ENCODE measurements around the gene CRMP1.

CRMP1 gene

DNA sequence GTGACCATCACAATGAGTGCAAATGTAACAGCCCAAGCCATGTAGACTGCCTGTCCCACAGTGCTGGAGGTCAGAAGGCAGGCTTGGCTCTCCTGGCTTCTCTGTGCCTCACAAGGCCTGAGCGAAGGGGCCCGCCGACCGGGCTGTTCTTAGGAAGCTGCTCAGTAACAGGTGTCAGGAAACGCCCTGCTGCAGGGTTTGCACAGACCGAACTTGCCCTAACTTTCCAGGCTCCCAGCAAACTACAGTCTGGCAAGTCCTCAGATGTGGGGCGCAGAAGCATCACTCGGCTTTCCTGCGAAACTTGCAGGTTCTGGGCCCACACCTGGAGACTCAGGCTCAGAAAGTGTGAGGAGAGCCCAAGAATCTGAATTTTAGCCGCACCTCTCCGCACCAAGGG is 87.6 kb downstream of the CRMP1 start:
- ChIA-PET CTCF (interaction anchor here (0.6 kb wide), 1 partner anchor 16 kb away, joined by 3 read pairs; no protein-coding TSS in a partner anchor), POLR2A (no interaction called here)
- no peak for DNase-seq (ENCODE audit: extremely low spot score)
- TF ChIP-seq FOXA1 (IDR thresholded peaks at IDR 0.05) (no peak), BHLHE40 (IDR thresholded peaks at IDR 0.05; ENCODE audit: borderline replicate concordance) (no peak), SP1 (IDR thresholded peaks at IDR 0.05) (no peak), SUZ12 (IDR thresholded peaks at IDR 0.05) (no peak), ZNF384 (IDR thresholded peaks at IDR 0.05) (no peak), ELF4 (IDR thresholded peaks at IDR 0.05) (no peak), NFRKB (IDR thresholded peaks at IDR 0.05) (no peak), L3MBTL2 (conservative IDR thresholded peaks at IDR 0.05) (no peak), TARDBP (IDR thresholded peaks at IDR 0.05) (no peak), LEF1 (IDR thresholded peaks at IDR 0.05; ENCODE audit: borderline replicate concordance) (no peak), HDGF (IDR thresholded peaks at IDR 0.05; ENCODE audit: borderline replicate concordance) (no peak), FOXM1 (IDR thresholded peaks at IDR 0.05; ENCODE audit: borderline replicate concordance) (no peak), CTBP1 (IDR thresholded peaks at IDR 0.05; ENCODE audit: borderline replicate concordance) (no peak), ARNT (IDR thresholded peaks at IDR 0.05) (no peak), FOXK2 (IDR thresholded peaks at IDR 0.05) (no peak)
- TF ChIP-seq, protein P1, sequence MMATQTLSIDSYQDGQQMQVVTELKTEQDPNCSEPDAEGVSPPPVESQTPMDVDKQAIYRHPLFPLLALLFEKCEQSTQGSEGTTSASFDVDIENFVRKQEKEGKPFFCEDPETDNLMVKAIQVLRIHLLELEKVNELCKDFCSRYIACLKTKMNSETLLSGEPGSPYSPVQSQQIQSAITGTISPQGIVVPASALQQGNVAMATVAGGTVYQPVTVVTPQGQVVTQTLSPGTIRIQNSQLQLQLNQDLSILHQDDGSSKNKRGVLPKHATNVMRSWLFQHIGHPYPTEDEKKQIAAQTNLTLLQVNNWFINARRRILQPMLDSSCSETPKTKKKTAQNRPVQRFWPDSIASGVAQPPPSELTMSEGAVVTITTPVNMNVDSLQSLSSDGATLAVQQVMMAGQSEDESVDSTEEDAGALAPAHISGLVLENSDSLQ (IDR thresholded peaks at IDR 0.05): no peak

DNA sequence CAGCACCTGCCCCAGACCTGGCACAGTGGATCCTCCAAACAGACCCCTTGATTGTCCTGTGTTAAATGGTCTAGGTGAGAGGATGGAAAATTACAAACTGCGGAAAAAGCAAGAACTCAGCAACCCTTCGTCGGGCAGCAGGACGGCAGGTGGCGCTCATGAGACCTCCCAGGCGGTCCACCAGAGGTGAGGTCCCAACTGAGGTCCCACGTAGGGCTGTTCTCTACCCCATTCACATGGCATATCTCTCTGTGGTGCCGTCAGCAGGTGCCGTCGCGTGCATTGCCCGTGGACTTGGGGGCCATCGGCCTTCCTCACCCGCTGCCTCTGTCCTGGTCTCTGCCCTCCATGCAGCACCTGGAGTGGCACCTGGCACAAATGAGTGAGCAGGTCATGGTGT is 88.2 kb downstream of the CRMP1 start:
- TF ChIP-seq FOXK2 (IDR thresholded peaks at IDR 0.05) (no peak), ARNT (IDR thresholded peaks at IDR 0.05) (no peak)
- ChIA-PET POLR2A (no interaction called here), CTCF (no interaction called here)
- DNase-seq (ENCODE audit: extremely low spot score): peak; percentile 38

DNA sequence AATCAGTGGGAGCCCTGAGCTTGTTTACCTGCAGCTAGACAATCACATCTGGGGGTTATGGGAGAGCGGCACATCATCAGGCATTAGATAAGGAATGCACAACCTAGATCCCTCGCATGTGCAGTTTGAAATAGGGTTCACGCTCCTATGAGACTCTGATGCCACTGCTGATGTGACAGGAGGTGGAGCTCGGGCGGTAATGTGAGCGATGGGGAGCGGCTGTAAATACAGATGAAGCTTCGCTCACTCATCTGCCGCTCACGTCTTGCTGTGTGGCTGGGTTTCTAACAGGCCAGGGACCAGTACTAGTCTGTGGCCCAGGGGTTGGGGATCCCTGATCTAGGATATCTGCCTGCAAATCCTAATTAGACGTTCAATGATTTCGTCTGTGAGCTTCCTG is 90.3 kb downstream of the CRMP1 start:
- POLR2A ChIA-PET: no interaction called here
- DNase-seq (ENCODE audit: extremely low spot score): no peak
- CTCF ChIA-PET: no interaction called here
- TF ChIP-seq CTBP1 (IDR thresholded peaks at IDR 0.05; ENCODE audit: borderline replicate concordance): no peak
- no peak for TF ChIP-seq HDGF (IDR thresholded peaks at IDR 0.05; ENCODE audit: borderline replicate concordance)
- no peak for TF ChIP-seq ZNF384 (IDR thresholded peaks at IDR 0.05)
- TF ChIP-seq FOXM1 (IDR thresholded peaks at IDR 0.05; ENCODE audit: borderline replicate concordance): no peak
- TF ChIP-seq ELF4 (IDR thresholded peaks at IDR 0.05): no peak
- TF ChIP-seq SP1 (IDR thresholded peaks at IDR 0.05): no peak
- no peak for TF ChIP-seq L3MBTL2 (conservative IDR thresholded peaks at IDR 0.05)
- no peak for TF ChIP-seq NFRKB (IDR thresholded peaks at IDR 0.05)
- TF ChIP-seq, protein P1 (IDR thresholded peaks at IDR 0.05): no peak
- TF ChIP-seq ARNT (IDR thresholded peaks at IDR 0.05): no peak
- TF ChIP-seq SUZ12 (IDR thresholded peaks at IDR 0.05): no peak

DNA sequence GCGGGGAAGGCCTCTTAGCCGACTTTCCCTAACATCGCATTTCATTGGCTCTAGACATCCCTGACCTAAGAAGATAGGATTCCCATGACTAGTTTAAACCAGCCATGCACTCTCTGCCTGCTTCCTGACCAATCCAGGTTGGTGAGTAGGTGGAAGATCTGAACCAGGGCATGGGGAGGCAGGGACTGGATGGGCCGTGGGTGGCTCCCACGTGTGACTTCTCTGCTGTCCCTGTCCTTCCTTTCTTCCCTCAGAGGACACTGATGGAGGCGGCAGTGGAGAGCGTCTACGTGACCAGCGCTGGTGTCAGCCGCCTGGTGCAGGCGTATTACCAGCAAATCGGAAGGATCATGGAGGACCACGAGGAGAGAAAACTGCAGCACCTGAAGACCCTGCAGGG is 91.2 kb downstream of the CRMP1 start:
- POLR2A ChIA-PET: no interaction called here
- TF ChIP-seq ELF4 (IDR thresholded peaks at IDR 0.05) (no peak), BHLHE40 (IDR thresholded peaks at IDR 0.05; ENCODE audit: borderline replicate concordance) (no peak), FOXM1 (IDR thresholded peaks at IDR 0.05; ENCODE audit: borderline replicate concordance) (no peak), FOXA1 (IDR thresholded peaks at IDR 0.05) (no peak), SP1 (IDR thresholded peaks at IDR 0.05) (no peak), L3MBTL2 (conservative IDR thresholded peaks at IDR 0.05) (no peak), FOXK2 (IDR thresholded peaks at IDR 0.05) (no peak), NFRKB (IDR thresholded peaks at IDR 0.05) (no peak), TARDBP (IDR thresholded peaks at IDR 0.05) (no peak), ZNF384 (IDR thresholded peaks at IDR 0.05) (no peak), CTBP1 (IDR thresholded peaks at IDR 0.05; ENCODE audit: borderline replicate concordance) (no peak)
- TF ChIP-seq, protein P1 (IDR thresholded peaks at IDR 0.05): no peak

DNA sequence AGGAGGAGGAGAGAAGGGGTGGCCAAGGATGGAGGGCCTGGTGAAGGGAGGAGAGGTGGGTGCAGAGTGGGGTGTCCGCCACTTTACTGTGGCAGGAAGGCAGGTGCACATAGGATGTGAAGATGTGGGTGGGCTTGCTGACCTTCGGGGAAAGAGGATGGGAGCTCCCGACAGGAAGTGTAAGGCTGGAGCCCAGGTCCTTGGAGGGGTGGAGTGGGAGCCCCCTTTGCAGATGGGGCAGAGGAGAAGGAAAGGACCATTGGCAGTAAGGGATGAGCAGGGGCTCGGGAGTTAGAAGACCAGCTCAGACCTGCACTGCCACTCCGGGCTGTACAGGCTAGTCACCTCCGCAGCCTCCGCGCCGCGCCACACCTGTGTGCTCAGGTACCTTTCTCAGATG is 92.4 kb downstream of the CRMP1 start:
- ChIA-PET POLR2A (no interaction called here), CTCF (interaction anchor here (0.7 kb wide), 1 partner anchor 12 kb away, joined by 4 read pairs; no protein-coding TSS in a partner anchor)
- TF ChIP-seq L3MBTL2 (conservative IDR thresholded peaks at IDR 0.05) (no peak), SUZ12 (IDR thresholded peaks at IDR 0.05) (no peak), BHLHE40 (IDR thresholded peaks at IDR 0.05; ENCODE audit: borderline replicate concordance) (no peak), FOXK2 (IDR thresholded peaks at IDR 0.05) (no peak), ARNT (IDR thresholded peaks at IDR 0.05) (no peak), NFRKB (IDR thresholded peaks at IDR 0.05) (no peak), TARDBP (IDR thresholded peaks at IDR 0.05) (no peak), ZNF384 (IDR thresholded peaks at IDR 0.05) (no peak)
- TF ChIP-seq, protein P1 (IDR thresholded peaks at IDR 0.05): no peak
- no peak for DNase-seq (ENCODE audit: extremely low spot score)

More for the DNA sequence above, 91.2 kb downstream of the CRMP1 start:
- no peak for DNase-seq (ENCODE audit: extremely low spot score)
- CTCF ChIA-PET: no interaction called here

DNA sequence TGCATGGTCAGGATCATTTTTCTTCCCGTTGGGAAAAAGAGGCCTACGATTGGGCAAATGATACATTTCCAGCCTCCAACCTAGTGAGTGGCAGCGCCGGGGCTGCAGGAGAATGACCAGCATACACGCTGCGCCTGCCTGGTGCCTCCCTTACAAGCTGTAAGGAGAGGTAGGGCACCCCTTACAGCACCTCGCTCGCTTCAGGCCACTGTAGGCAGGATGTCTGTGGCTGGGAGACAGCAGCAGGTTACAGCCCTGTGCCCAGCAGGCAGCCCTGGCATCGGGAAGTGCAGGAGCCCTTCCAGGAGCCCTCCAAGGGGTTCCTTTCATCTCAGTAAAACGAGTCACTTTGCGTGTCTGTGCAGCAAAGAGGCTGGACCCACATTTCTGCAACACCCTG is 93.5 kb downstream of the CRMP1 start:
- ChIA-PET POLR2A (no interaction called here), CTCF (no interaction called here)
- no peak for DNase-seq (ENCODE audit: extremely low spot score)
- TF ChIP-seq ARNT (IDR thresholded peaks at IDR 0.05) (no peak), ELF4 (IDR thresholded peaks at IDR 0.05) (no peak), HDGF (IDR thresholded peaks at IDR 0.05; ENCODE audit: borderline replicate concordance) (no peak), CTBP1 (IDR thresholded peaks at IDR 0.05; ENCODE audit: borderline replicate concordance) (no peak), L3MBTL2 (conservative IDR thresholded peaks at IDR 0.05) (no peak), TARDBP (IDR thresholded peaks at IDR 0.05) (no peak), LEF1 (IDR thresholded peaks at IDR 0.05; ENCODE audit: borderline replicate concordance) (no peak), NFRKB (IDR thresholded peaks at IDR 0.05) (no peak), FOXA1 (IDR thresholded peaks at IDR 0.05) (no peak), SUZ12 (IDR thresholded peaks at IDR 0.05) (no peak)
- TF ChIP-seq, protein P1 (IDR thresholded peaks at IDR 0.05): no peak

All from HEK293T (cell line).